CD1c-positive myeloid dendritic cell (primary cell): ENCODE data around the gene SETBP1.
A peak's percentile ranks its signal among the peaks of the same experiment; 100 is the strongest.
"Not testable (repeated sequence)": the region's sequence is repeated elsewhere in the genome, so short reads cannot be mapped to it uniquely, and the experiment has no call there.

Source experiments
- DNase-seq: peaks from one replicate; pipeline ENCODE4 v3.0.0-alpha.2; 2016; ENCODE audit errors: extremely low spot score

Gene SETBP1

DNA sequence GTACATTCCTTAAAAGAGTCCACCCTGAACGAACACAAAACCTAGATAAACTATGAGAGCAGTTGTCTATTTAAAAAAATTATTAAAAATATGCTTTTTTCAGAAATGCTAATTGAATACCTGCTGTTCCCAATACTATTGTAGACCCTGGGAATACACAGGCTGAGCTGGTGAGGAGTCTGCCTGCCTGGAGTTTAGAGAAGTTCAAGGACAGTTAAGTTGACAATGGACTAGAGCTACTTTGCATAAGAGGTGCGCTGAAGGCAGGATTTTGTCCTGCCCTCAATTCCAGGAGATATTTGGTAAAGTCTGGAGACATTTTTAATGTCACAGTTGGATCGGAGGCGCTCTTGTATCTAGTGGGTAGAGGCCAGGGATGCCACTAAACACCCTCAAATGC is 110.2 kb downstream of the SETBP1 start:
- no peak for DNase-seq

DNA sequence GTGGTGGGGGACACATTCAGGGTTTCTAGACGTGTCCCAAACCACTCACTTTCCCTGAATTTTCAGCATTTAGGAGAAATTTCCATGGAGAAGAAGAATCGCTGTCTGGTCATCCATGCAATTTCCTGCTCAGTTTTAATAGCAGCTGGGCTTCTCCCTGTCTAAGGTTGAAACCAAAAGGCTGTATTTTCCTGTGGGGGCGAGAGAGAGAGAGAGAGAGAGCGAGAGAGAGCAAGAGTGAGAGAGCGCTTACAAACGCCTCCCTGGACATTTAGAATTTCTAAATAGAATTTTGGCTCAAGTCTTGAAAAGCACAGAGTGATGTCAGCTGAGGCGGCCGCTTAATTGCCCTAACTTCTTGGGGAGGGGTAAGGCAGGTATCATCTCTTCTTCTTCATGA is 110.8 kb downstream of the SETBP1 start:
- DNase-seq: no peak

DNA sequence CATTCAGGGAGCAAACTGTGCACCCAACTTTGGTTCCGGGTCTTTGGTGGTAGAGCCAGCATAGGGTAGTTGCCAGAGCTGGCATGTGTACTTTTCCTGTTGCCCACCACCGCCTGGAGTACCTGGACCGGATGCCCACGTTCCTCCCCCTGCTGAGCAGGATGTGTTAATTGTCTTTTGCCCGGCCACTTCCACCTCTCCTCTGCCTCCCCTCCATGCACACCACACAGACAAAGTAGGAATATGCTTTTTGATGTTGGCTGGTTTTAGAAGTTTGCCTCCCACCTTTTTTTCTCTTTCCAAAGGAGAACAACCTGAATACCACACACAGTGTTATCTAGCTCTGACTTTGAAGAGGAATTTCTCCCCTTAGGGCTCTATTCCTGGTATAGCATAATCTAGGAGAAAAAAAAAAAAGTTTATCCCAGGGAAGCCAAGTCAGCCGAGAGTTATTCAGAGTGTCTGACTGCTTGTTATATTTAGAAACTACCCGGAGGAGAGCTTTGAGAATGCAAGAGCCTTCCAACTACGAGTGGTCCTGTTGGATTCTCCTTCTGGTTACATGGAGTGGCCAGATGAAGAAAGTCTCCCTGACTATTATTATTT is 111.9 kb downstream of the SETBP1 start:
- no peak for DNase-seq

DNA sequence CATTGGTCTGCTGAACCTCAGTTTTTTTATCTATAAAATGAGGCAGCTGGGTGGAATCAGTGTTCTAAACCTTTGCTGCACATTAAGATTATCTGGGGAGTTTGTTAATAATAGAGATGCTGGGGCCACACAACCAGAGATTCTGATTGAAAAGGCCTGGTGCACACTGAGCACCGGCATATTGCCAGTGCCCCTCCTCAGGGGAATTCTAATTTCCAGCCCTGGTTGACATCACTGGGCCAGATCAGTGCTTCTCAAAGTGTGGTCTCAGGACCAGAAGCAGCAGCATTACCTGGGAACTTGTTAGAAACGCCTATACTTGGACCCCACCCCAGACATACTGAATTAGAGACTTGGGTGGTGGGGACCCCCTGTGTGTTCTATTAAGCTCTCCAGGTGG is 112.5 kb downstream of the SETBP1 start:
- DNase-seq: no peak

DNA sequence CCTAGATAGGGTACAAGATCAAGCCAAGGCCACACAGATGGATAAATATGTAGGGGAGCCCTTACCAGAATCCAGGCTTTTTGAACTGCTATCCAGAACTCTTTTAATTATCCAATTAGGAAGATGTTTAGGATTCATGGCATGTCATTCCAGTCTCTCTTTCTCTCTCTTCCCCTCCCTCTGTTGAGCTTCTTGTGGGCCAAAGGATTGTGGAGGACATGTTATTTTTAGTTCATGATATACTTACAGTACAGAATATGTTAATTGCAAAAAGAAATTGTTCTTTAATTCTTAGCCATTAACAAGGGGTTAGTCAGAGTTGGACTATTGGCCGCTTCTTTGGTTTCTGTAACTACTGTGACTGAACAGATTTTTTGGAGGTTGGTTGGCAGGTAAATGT is 113.0 kb downstream of the SETBP1 start:
- no peak for DNase-seq

DNA sequence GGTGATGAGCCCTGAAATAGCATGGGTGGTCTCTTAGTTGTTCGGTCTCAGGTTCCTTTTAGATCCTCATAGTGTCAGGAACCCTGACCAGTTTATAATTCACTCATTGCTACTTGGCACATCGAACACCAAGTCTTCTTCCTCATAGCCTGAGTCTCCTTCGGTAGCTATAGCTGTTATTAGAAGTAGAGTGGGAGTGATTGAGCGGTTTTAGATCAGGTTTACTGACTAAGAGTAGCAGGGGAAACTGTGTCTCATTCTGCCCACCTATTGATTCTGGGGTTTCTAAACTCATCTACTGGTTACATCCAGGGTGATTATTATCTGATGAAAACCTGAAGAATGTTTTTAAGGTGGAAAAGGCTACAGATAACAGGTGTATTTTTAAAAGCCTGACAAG is 114.6 kb downstream of the SETBP1 start:
- DNase-seq: no peak

DNA sequence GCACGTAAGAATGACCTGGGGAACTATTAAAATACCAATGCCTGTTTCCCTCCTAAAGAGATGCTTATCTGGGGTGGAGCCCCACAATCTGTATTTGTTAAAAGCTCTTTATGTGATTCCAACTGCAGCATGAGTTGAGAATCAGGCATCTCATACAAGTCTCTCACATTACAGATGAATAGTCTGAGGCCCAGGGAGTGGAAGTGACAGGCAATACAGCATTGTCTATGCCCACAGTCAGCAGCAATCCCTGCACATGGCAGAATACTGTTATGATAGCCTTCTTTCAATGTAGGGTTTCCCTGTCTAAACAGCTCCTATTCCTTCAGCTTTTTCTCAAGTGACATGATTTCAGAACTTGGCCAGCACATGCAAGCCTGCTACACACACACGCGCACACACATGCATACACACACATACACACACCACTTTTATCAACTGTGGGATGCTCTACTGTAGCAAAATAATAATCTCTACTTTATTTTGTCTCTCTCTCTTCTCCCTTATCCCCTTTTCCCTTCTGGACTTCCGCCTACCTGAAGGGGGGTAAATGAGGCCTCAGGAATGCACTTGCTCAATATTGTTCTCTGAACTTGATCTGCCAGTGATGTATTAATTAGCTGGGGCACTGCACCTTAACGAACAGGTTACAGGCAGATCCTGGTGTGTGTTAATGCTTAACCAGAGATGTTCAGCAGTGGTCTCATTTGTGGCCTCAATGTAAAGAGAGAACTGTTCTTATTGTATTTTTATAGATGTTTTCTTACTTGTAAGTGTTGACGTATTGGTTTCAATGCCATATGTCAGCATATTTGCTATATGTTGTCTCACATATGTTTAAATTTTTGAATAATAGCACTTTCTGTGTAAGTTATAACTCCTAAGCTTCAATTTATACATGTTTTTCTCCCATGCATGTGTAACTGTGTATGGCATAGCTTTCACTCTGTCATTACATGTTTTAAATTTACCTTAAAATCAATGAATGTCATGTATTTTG is 116.0 kb downstream of the SETBP1 start:
- no peak for DNase-seq

DNA sequence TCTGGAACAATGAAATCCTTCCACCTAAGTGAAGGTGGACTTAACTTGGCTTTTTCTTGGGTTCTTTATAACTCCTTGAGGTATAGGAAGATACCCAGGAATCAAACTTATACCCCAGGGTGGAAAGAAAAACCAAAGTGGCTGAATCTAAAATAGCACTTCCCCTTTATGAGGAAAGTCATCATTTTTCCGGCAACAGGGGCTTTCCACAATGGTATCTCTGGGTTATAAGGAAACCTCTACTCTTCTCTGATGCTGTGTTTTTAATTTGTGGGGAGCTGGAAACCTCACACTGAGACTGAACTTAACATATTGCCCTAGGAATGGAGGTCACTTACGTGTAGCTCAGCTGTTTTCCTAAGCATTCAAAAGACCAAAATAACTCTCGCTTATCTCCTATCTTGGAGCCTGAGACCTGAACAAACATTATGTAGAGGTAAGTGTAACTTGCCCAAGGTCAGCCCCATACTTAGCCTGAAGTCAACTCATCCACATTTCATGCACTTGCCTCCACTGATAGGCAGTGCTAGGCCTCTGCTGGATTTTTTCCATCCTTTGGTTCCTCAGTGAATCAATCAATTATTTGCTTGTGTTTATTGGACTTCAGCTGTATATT is 117.9 kb downstream of the SETBP1 start:
- DNase-seq: peak; percentile 30

DNA sequence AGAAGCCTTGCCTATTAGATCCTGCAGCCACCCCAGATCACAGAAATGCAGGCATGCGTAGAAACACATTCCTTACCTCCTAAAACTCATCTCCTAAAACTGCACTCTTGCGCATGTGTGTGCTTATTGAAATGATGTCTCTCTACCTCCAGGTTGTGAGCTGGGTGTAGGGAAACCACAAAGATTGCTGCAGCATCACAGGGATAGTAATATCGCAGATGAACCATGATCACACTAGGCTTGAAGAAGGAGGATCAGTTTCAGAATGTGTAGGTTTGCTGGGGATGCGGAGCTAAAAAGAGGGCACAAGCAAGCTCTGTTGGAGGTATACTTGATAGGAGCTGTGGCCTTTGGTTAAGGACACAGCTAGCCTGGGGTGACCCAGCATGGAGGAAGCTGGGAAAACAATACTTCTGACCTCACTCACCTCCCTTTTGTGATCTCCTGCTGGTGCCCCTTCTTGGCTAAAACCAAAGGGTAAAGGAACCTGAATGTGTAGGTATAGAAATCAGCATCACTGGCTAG is 118.8 kb downstream of the SETBP1 start:
- DNase-seq: no peak

DNA sequence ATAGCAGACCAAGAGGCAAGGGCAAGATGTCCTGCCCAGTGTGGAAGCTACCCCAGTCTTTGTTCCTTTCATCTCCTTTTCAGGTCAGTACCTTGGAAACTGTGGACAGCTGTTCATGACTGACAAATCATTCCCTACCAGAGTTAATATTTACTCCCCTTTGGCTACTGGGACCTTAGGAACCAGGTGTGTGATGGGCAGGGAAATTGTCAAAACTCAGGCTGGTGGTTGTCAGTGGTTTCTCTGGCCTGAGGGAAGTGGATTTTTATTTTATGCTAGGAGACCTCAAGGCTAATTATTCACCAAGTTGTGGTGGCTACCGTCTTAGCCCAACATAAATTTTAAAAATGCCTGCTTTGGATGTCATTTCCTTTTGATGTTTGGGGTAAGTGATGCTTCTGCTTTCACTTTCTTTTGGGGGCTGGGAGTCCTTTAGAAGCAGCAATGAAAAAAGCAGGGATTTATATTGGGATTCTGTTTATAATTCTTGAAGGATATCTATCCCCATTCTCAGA is 119.3 kb downstream of the SETBP1 start:
- no peak for DNase-seq

DNA sequence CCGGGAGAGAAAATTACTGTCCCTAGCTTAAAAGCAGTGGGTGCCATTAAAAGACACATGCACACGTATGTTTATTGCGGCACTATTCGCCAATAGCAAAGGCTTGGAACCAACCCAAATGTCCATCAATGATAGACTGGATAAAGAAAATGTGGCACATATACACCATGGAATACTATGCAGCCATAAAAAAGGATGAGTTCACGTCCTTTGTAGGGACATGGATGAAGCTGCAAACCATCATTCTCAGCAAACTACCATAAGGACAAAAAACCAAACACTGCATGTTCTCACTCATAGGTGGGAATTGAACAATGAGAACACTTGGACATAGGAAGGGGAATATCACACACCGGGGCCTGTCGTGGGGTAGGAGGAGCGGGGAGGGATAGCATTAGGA is 120.1 kb downstream of the SETBP1 start:
- not testable (repeated sequence) for DNase-seq

DNA sequence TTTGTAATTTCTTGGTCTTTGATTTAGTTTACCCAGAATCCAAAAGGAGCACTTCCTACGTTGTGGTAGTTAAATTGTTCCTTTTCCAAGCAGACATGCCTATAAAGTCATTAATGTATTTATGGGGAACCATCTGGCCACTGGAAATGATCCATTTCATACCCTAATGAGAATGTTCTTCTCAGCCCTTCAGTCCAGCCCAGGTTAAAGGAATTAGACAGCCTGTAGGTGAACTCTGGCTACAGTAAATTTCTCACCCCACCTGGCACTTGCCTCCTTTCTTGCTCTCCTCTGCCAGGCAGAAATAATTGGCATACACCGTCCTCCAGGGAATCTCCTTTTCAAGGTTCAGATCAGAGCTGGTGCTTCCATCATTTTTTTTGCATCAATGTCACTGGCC is 121.1 kb downstream of the SETBP1 start:
- no peak for DNase-seq

DNA sequence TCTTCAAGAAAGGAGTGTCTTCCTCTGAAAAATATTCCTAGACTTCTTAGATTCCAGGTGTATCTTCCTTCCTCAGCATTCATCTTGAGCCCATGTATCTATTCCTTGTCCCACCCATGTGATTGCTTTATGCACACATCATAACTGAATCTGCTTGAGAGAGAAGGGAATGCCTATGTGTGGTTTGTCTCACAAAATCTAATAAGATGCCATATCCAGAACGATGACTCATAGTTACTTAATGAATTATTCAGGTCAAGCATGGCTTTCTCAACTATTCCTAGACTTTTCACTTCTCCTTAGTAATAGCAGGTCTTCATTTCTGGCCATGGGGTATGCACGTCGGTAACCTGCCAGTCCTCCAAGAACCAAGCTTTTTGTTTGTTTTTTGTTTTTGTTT is 121.8 kb downstream of the SETBP1 start:
- peak; percentile 16 for DNase-seq

DNA sequence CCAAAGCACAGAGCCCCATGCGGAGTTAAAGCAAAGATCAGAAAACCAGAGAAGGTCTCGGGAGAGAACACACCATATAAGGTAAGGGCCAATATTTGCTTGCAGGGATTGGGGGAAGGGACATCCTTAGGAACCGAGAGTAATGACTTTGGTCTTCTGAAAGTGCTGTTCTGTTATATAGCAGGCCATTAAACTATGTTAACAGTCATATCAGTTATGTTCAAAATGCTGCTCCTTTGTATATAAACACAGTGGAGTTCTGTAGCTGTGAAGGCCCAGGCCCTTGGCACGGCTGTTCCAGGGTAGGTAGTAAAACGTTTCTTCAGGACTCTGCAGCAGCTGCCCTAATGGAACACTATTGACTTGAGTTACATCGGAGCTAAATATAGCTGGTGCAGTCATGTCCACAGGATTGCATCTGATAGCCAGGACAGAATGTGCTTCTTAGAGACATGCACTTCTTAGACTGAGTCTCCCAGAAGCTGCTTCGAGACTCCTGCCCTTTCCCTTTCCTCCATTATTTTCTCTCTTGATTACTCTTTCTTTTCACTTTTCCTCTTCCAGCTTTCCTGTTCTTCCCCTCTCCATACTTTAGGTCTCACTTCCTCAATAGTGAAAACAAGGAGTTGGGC is 122.4 kb downstream of the SETBP1 start:
- DNase-seq: no peak

DNA sequence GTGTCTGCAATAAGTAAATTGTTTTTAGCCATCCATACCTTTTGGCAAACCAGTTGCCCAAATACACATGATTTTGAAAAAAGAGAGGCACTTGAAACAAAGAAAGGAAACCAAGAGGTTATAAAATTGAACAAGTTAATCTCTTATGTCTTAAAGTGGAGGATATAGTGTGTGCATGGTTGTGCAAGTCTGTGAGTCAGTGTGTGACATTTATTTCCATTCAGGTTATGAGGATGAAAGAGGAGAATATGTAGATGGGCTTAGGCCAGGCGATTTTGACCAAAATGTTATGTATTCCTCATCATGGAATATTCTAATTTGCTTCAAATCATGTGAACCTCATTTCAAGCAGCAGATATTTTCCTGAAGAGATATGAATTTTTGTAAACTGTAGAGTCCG is 123.3 kb downstream of the SETBP1 start:
- DNase-seq: no peak

DNA sequence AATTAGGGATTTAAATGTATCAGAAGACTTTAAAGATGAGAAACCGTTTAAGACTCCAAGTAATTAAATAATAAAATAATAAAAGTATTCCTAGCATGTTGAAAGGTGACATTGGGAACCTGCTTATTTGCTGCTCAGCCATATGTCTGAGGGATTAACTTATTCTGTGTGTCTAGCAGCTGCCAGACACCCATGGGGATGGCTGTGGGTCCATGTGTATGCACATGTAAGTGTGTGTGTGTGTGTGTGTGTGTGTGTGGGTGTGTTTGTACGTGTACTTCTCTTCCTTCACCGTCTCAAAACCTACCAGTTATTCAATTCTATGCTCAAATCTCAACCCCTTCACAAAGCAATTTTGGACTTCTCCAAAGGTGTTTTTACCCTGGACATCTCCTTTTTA is 124.5 kb downstream of the SETBP1 start:
- DNase-seq: no peak

DNA sequence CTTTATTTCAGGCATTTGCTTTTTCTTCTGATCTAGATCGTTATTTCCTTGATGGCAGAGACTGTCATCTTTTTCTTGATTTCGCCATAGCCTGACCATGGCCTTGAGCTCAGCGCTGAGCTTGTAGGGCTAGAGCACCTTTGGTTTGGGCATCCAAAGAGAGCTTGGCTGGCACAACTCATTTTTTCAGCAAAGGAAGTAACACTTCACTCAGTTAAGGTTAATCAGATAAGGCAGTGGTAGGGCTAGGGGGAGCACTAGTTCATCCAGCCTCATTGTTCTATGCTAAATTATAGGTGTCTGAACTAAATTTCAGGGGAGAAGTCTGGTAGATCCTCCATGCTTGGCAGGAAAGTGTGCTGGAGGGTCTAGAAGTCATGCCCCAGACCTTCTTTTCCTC is 125.0 kb downstream of the SETBP1 start:
- no peak for DNase-seq

DNA sequence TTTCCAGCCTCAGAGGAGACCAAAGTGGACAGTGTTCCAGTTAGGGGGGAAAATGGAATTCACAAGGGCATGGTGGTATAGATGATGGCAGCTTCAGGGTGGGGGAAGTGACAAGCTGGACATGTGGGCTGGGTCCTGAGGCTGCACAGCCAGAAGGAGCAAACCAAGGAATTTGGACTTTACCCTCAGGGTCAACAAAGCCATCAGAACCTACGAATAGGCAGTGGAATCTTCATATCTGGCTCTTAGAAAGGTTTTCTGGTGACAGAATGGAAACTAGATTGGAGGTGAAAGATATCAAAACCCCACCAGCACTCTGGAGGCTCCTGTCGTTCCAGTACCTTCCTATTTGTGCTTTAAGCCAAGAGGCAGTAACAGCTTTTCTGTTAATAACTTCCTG is 127.1 kb downstream of the SETBP1 start:
- DNase-seq: no peak

DNA sequence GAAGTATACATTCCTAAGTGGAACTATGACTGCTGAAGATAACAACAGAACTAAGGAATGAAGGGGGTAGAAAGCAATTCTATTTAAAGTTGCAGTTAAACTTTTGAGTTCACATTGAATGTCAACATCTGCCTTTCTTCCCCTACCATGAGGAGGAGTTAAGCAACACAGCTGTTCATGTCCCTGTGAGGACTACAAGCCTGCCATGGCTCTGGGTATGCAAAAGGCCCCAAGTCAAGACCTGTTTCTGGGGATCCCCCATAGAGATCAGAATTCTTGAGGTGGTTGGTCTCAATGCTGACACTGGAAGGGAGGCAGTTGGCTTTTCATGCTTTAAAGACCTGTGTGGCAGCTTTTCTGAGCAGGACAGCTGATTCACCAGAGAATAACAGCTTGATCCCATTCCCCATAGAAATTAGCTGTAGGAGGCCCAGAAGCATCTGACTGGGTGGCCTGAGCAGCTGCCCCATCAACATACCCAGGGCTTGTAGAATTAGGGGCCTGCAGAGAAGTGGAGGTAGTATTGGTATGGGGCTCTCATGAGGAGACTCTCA is 131.0 kb downstream of the SETBP1 start:
- no peak for DNase-seq

DNA sequence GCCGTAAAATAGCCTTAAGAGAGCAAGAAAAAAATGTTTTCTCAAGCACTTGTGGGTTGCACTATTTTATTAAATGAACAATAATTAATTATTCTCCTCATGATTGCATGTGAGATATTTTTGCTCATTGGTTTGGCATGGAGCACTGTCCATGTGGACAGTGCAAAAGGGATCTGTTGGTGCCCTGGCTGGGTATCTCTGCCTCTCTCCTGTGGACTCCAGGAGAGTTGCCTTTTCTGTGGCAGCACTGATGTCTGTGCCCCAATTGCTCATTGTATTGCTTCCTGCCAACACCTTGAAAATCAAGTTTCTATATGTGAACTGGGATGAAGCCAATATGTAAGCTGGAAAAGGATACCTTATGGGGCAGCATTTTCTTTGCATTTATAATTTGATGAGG is 131.7 kb downstream of the SETBP1 start:
- DNase-seq: no peak

DNA sequence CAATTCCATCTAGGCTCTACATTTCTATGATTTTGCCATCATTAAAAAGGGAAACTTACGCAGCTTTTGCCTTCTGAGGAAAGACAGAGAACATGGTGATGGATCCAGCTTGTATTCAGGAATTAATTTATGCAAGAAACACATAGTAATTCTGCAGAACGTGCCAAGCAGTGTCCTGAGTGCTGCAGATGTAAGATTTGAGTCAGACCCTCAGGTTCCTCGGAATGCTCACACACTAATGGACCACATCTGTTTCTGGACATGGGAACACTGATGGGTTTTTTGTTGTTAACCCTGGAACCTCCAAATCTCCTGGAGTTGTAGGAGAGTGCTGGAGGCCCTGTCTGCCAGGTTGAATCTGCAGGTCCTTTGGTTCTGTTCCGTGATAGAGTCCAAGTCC is 132.9 kb downstream of the SETBP1 start:
- DNase-seq: no peak

DNA sequence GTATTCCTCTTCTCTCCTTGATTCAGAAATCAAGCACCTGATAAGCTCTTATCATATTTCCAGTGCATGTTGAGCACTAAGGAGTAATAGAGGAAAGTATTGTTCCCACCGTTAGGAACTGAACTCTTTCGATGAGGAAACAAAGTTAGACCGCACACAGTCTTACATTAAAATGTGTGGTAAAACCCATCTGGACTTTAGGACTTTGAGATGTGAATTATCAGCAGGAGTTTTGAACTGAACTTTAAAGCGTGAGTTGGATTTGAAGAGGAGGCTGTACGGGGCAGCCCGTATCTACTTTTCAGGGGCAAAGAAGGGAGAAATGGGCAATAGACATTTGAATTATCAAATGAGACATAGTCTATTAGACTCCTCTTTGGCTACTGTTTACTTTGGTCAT is 134.4 kb downstream of the SETBP1 start:
- DNase-seq: no peak
